K562 (cell line): ENCODE results near the gene MED16. TPM values are rescaled to one million over a fixed set of nuclear protein-coding genes. Genes with fewer than 3 reads are reported as not detected.

Experiments used
- ATAC-seq: fragments of 200-7000 bp; cut with Tn5 transposase; 3 replicates; pipeline ENCODE4 v1.9.1; 2020; ENCODE audit warnings: moderate library complexity
- BruUV-seq: library from RNA; stranded (reverse); fragments of 400-500 nt; replicated peaks from 2 replicates; lab custom pipeline; 2021; lab: Mats Ljungman, UMichigan
- CTCF ChIA-PET: fragments of 300-600 bp; formaldehyde crosslinking; extraction: SDS; loops from one replicate; lab custom pipeline; 2021; ENCODE audit warnings: low intra/inter-chr PET ratio; lab: Yijun Ruan, JAX
- POLR2A ChIA-PET: fragments of 300-600, 350-650 bp; sonication (Branson Sonifier 250); formaldehyde crosslinking; extraction: SDS; loops from one replicate; lab custom pipeline; 2021; ENCODE audit warnings: antibody characterized with exemption, inconsistent platforms; lab: Yijun Ruan, JAX
- DNase-seq, 4 experiments: peaks; one replicate each; pipeline versions ENCODE4 v3.0.0 to v3.0.0-alpha.2; 2011 to 2018; ENCODE audit warnings: low spot score in 3 of 4, mixed read lengths in 3 of 4; ENCODE audit errors: extremely low read depth in 1 of 4
- FAIRE-seq: peaks from 2 replicates; lab custom pipeline; 2011; peaks lifted over from hg19 to GRCh38; lab: Jason Lieb, UNC
- H2AFZ ChIP-seq: 2 replicates; pipeline ENCODE4 v1.6.0; 2011; ENCODE audit warnings: low read depth, low read length, control low read depth, inconsistent platforms
- H3K27ac ChIP-seq: fragments of 200-600 bp; 3 replicates; pipeline ENCODE4 v1.8.0; 2011; ENCODE audit warnings: low read depth, mild to moderate bottlenecking, control low read depth, inconsistent platforms, low read length, moderate library complexity, mixed read lengths; ENCODE audit errors: extremely low read depth
- H3K27me3 ChIP-seq, 2 experiments: fragments of 300-600 bp in 1 of 2; 2 replicates in 1 of 2; 3 replicates in 1 of 2; pipeline versions ENCODE4 v1.6.0 to v1.8.0; 2011; ENCODE audit warnings: inconsistent platforms in 2 of 2, low read length in 2 of 2, mild to moderate bottlenecking in 1 of 2, mixed read lengths in 1 of 2, moderate library complexity in 1 of 2; ENCODE audit not compliant: control insufficient read depth in 2 of 2, insufficient read depth in 2 of 2
- H3K36me3 ChIP-seq: fragments of 300-600 bp; 3 replicates; pipeline ENCODE4 v1.8.0; 2011; ENCODE audit warnings: mild to moderate bottlenecking, low read length, inconsistent platforms; ENCODE audit not compliant: control insufficient read depth, insufficient read depth
- H3K4me1 ChIP-seq, 2 experiments: fragments of 200-600 bp in 1 of 2; replicated peaks in 1 of 2; 2 replicates in 1 of 2; 3 replicates in 1 of 2; pipeline versions ENCODE4 v1.5.1 to v1.8.0; 2011; ENCODE audit warnings: inconsistent platforms in 2 of 2, low read length in 2 of 2, mild to moderate bottlenecking in 1 of 2, mixed read lengths in 1 of 2, moderate library complexity in 1 of 2; ENCODE audit not compliant: control insufficient read depth in 2 of 2, insufficient read depth in 2 of 2
- H3K4me2 ChIP-seq: 2 replicates; pipeline ENCODE4 v1.6.1; 2011; ENCODE audit warnings: low read length, control low read depth, inconsistent platforms, mixed read lengths; ENCODE audit not compliant: insufficient read depth
- H3K4me3 ChIP-seq: fragments of 200-600 bp; sonication (generic), shearing (Covaris generic); 2 replicates; pipeline ENCODE4 v1.5.1; 2016; ENCODE audit warnings: control low read depth, inconsistent platforms
- H3K79me2 ChIP-seq: fragments of 200-600 bp; 3 replicates; pipeline ENCODE4 v1.8.0; 2011; ENCODE audit warnings: low read length, inconsistent platforms; ENCODE audit not compliant: control insufficient read depth, insufficient read depth
- H3K9ac ChIP-seq, 2 experiments: 2 replicates each; pipeline versions ENCODE4 v1.6.0 to v1.6.1; 2011; ENCODE audit warnings: low read depth in 2 of 2, low read length in 2 of 2, control low read depth in 1 of 2, inconsistent platforms in 1 of 2, mild to moderate bottlenecking in 1 of 2, mixed read lengths in 1 of 2; ENCODE audit not compliant: insufficient read depth in 1 of 2
- H3K9me1 ChIP-seq: one replicate; pipeline ENCODE4 v1.6.0; 2011; ENCODE audit warnings: inconsistent platforms, mild to moderate bottlenecking, low read length, moderate library complexity; ENCODE audit not compliant: control insufficient read depth, insufficient read depth
- H3K9me3 ChIP-seq: replicated peaks from 2 replicates; pipeline ENCODE4 v1.5.1; 2011; ENCODE audit warnings: low read depth, low read length, inconsistent platforms; ENCODE audit not compliant: control insufficient read depth, insufficient read depth
- H4K20me1 ChIP-seq: replicated peaks from 2 replicates; pipeline ENCODE4 v1.6.1; 2011; ENCODE audit warnings: low read length, inconsistent platforms, mixed read lengths; ENCODE audit not compliant: control insufficient read depth, insufficient read depth
- ETS1 ChIP-seq: conservative IDR thresholded peaks from 2 replicates; pipeline ENCODE4 v1.6.1; 2011; ENCODE audit warnings: low read depth, mild to moderate bottlenecking, low read length; ENCODE audit not compliant: control insufficient read depth
- MAZ ChIP-seq, 2 experiments: fragments of 450-650 bp in 1 of 2; sonication (generic) in 1 of 2; formaldehyde crosslinking; IDR thresholded peaks in 1 of 2; conservative IDR thresholded peaks in 1 of 2; 2 replicates each; pipeline versions ENCODE4 v1.4.0 to v1.5.0; 2020; ENCODE audit warnings: mild to moderate bottlenecking in 1 of 2, missing genetic modification reagents in 1 of 2
- PML ChIP-seq: IDR thresholded peaks from 2 replicates; pipeline ENCODE4 v1.6.1; 2012; ENCODE audit warnings: low read length, inconsistent platforms
- PTRF ChIP-seq: fragments of 450-650 bp; IDR thresholded peaks from 2 replicates; pipeline ENCODE4 v1.6.1; 2016; ENCODE audit warnings: mild to moderate bottlenecking, missing genetic modification characterization, missing compliant biosample characterization
- RBBP5 ChIP-seq: fragments of 200-600 bp; sonication (generic); IDR thresholded peaks from 2 replicates; pipeline ENCODE4 v1.6.1; 2012; ENCODE audit warnings: borderline replicate concordance, mild to moderate bottlenecking, low read length, control low read depth, inconsistent platforms; ENCODE audit not compliant: insufficient read depth, poor library complexity, severe bottlenecking
- RBM15 ChIP-seq: fragments of 200-400 bp; formaldehyde crosslinking; IDR thresholded peaks from 2 replicates; pipeline ENCODE4 v1.6.1; 2018; ENCODE audit warnings: mild to moderate bottlenecking, low read length, moderate library complexity; ENCODE audit not compliant: insufficient read depth
- SP1 ChIP-seq: sonication (generic); formaldehyde crosslinking; IDR thresholded peaks from 2 replicates; pipeline ENCODE4 v1.8.1; 2022; ENCODE audit warnings: mild to moderate bottlenecking, missing genetic modification reagents
- ZKSCAN8 ChIP-seq: fragments of 200-800 bp; sonication (Bioruptor generic); IDR thresholded peaks from 2 replicates; pipeline ENCODE4 v1.6.1; 2016; ENCODE audit warnings: missing genetic modification characterization, missing compliant biosample characterization
- WGBS: fragments of 100-300 bp; shearing (Covaris generic); methylation state at CpG from one replicate; pipeline ENCODE4 v1.1.6; 2016; ENCODE audit warnings: low coverage, mixed read lengths; ENCODE audit not compliant: insufficient coverage; ENCODE audit errors: missing lambda C conversion rate; 5-methylcytosine and 5-hydroxymethylcytosine counted together
- in situ Hi-C: fragments of 300-500 bp; cut with MboI; formaldehyde crosslinking; loops from 4 replicates; pipeline ENCODE4 v1.15.0; 2018; ENCODE audit warnings: inconsistent platforms, mixed read lengths
- intact Hi-C: fragments of 100-400 bp; cut with micrococcal nuclease; formaldehyde crosslinking; loops from 2 replicates; pipeline ENCODE4 v1.14.2; 2022
- polyA plus RNA-seq, 8 experiments: library from polyadenylated mRNA; depleted of rRNA in 4 of 8; stranded (reverse) in 5 of 8; unstranded in 3 of 8; fragments of >200 nt; fragmentation: Nextera tagmentation in 2 of 8; fragmentation: Illumina TruSeq in 1 of 8; extraction: Ambion mirVana in 2 of 8; extraction: Trizol in 1 of 8; gene quantifications; 2 replicates each; pipeline versions ENCODE4 v1.2.1 to v1.2.3, GENCODE V29; 2011 to 2014; ENCODE audit warnings: inconsistent platforms in 1 of 8, missing spikeins in 1 of 8
- total RNA-seq, 7 experiments: library from RNA; depleted of rRNA in 6 of 7; stranded (reverse); fragments of >200 nt in 6 of 7; fragmentation: Illumina TruSeq in 2 of 7; extraction: Trizol in 2 of 7; gene quantifications; 2 replicates each; pipeline versions ENCODE4 v1.2.1 to v1.2.3, GENCODE V29; 2011 to 2021; ENCODE audit warnings: low replicate concordance in 1 of 7
- TF ChIP-seq, protein P1 (sequence below): fragments of 250-450 bp; sonication (Bioruptor Pico); IDR thresholded peaks from 2 replicates; pipeline ENCODE4 v1.8.0; 2021; ENCODE audit warnings: moderate library complexity, mild to moderate bottlenecking, inconsistent platforms
- TF ChIP-seq, protein P2 (sequence below): sonication (generic); formaldehyde crosslinking; IDR thresholded peaks from 2 replicates; pipeline ENCODE4 v1.8.0; 2022; ENCODE audit warnings: mild to moderate bottlenecking, missing genetic modification reagents
- TF ChIP-seq, protein P3 (sequence below): fragments of 200-800 bp; sonication (Bioruptor generic); IDR thresholded peaks from 2 replicates; pipeline ENCODE4 v1.6.1; 2017; ENCODE audit warnings: missing genetic modification characterization, missing compliant biosample characterization

The MED16 gene
- total and polyA plus RNA-seq, 9 of the 15 experiments (the other 6 are each of a cell fraction or from before 2014, with no cell fraction given) = 0.89 to 59.9 (median 8.6) TPM

GRCh38 chr19:843836-844545 is 49.0 kb downstream of the MED16 start:
- Histone ChIP-seq H4K20me1 (no peaks in the 10 kb centered on the region), H3K4me2 (peak overlapping the region; percentile 87), H3K79me2 (no peaks in the 10 kb centered on the region), H3K9me3 (no peaks in the 10 kb centered on the region), H3K9me1 (no peaks in the 10 kb centered on the region), H2AFZ (peak overlapping the region; percentile 93), H3K36me3 (no peaks in the 10 kb centered on the region), H3K4me1 (peaks cover 5 to 58% of the 10 kb centered on the region in 2 experiments), H3K9ac (peak overlapping the region; percentile 34 to 92; a peak in 3 of 4 replicates), H3K27ac (peak overlapping the region; percentile 8; the same call in 1 of the 3 replicates), H3K27me3 (no peaks in the 10 kb centered on the region), H3K4me3 (peak overlapping the region; percentile 39)
- no peak for FAIRE-seq
- peak; percentile 71 for ATAC-seq
- DNase-seq = peak in 2 of 4 experiments; percentile 73 to 79
- in situ Hi-C loops (no loop called here), intact Hi-C loops (no loop called here)
- no TSS peak for BruUV-seq
- CTCF ChIA-PET = no interaction called here
- POLR2A ChIA-PET = interaction anchor here (1.1 to 1.2 kb wide), 2 partner anchors 12 to 45 kb away, joined by 3 read pairs; no protein-coding TSS in a partner anchor
- WGBS = 3% methylated on average over 12 of the region's 70 CpGs
- no peak for TF ChIP-seq RBM15
- TF ChIP-seq, protein P1, sequence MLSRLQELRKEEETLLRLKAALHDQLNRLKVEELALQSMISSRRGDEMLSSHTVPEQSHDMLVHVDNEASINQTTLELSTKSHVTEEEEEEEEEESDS (CRISPR knock-in tag) = no peak
- peak; percentile 46 for TF ChIP-seq RBBP5
- 0 out of 2 replicates have a peak, but pooled peaks have one; percentile 61 for TF ChIP-seq SP1 (CRISPR knock-in tag)
- TF ChIP-seq, protein P2, sequence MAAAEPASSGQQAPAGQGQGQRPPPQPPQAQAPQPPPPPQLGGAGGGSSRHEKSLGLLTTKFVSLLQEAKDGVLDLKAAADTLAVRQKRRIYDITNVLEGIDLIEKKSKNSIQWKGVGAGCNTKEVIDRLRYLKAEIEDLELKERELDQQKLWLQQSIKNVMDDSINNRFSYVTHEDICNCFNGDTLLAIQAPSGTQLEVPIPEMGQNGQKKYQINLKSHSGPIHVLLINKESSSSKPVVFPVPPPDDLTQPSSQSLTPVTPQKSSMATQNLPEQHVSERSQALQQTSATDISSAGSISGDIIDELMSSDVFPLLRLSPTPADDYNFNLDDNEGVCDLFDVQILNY (CRISPR knock-in tag) = 0 out of 2 replicates have a peak, but pooled peaks have one; percentile 3
- TF ChIP-seq PML = no peak
- TF ChIP-seq ZKSCAN8 = peak; percentile 96
- no peak for TF ChIP-seq PTRF (tag)
- TF ChIP-seq ETS1 = 0 out of 2 replicates have a peak, but pooled peaks have one; percentile 10
- peak; percentile 9 to 17; a peak in 1 of 4 replicates for TF ChIP-seq MAZ (CRISPR knock-in tag; conservative IDR thresholded peaks at IDR 0.05 in 1 of 2, IDR thresholded peaks at IDR 0.05 in 1 of 2)
- TF ChIP-seq, protein P3, sequence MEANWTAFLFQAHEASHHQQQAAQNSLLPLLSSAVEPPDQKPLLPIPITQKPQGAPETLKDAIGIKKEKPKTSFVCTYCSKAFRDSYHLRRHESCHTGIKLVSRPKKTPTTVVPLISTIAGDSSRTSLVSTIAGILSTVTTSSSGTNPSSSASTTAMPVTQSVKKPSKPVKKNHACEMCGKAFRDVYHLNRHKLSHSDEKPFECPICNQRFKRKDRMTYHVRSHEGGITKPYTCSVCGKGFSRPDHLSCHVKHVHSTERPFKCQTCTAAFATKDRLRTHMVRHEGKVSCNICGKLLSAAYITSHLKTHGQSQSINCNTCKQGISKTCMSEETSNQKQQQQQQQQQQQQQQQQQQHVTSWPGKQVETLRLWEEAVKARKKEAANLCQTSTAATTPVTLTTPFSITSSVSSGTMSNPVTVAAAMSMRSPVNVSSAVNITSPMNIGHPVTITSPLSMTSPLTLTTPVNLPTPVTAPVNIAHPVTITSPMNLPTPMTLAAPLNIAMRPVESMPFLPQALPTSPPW (CRISPR knock-in tag) = peak; percentile 88
